Measurements from ENCODE around the gene SEZ6.

DNA sequence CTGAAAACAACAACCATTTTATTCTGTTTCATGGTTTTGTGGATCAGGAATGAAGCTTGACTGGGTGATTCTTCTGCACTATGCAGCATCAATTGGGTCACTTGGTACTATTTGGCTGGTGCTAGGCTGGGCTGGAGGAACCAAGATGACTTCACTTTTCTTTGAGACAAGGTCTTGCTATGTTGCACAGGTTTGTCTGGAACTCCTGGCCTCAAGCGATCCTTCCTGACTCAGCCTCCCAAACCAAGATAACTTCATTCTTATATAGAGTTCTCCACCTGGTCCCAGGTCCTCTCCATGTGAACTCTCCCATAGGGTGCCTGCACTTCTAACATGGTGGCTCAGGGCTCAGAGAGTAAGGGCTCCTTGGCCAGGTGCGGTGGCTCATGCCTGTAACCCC lies 35.3 kb upstream of the SEZ6 start:
- TF ChIP-seq FOXM1 (IDR thresholded peaks at IDR 0.05; ENCODE audit: borderline replicate concordance, low read depth), result no peak
- TF ChIP-seq, protein P1, sequence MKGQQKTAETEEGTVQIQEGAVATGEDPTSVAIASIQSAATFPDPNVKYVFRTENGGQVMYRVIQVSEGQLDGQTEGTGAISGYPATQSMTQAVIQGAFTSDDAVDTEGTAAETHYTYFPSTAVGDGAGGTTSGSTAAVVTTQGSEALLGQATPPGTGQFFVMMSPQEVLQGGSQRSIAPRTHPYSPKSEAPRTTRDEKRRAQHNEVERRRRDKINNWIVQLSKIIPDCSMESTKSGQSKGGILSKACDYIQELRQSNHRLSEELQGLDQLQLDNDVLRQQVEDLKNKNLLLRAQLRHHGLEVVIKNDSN (IDR thresholded peaks at IDR 0.05), result no peak
- TF ChIP-seq, protein P2, sequence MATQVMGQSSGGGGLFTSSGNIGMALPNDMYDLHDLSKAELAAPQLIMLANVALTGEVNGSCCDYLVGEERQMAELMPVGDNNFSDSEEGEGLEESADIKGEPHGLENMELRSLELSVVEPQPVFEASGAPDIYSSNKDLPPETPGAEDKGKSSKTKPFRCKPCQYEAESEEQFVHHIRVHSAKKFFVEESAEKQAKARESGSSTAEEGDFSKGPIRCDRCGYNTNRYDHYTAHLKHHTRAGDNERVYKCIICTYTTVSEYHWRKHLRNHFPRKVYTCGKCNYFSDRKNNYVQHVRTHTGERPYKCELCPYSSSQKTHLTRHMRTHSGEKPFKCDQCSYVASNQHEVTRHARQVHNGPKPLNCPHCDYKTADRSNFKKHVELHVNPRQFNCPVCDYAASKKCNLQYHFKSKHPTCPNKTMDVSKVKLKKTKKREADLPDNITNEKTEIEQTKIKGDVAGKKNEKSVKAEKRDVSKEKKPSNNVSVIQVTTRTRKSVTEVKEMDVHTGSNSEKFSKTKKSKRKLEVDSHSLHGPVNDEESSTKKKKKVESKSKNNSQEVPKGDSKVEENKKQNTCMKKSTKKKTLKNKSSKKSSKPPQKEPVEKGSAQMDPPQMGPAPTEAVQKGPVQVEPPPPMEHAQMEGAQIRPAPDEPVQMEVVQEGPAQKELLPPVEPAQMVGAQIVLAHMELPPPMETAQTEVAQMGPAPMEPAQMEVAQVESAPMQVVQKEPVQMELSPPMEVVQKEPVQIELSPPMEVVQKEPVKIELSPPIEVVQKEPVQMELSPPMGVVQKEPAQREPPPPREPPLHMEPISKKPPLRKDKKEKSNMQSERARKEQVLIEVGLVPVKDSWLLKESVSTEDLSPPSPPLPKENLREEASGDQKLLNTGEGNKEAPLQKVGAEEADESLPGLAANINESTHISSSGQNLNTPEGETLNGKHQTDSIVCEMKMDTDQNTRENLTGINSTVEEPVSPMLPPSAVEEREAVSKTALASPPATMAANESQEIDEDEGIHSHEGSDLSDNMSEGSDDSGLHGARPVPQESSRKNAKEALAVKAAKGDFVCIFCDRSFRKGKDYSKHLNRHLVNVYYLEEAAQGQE (IDR thresholded peaks at IDR 0.05; ENCODE audit: low read depth), result no peak
